PC-9 (cell line): ENCODE results near the gene CHAF1B. TPM values are rescaled to one million over a fixed set of nuclear protein-coding genes. Genes with fewer than 3 reads are reported as not detected.

Source experiments
- BruUV-seq: library from RNA; stranded (reverse); fragments of 400-500 nt; replicated peaks from 2 replicates; lab custom pipeline; 2021; lab: Mats Ljungman, UMichigan
- CTCF ChIA-PET: fragments of 300-600 bp; sonication (Branson Sonifier 250); formaldehyde crosslinking; loops from one replicate; lab custom pipeline; 2022; ENCODE audit warnings: antibody characterized with exemption; lab: Charles Lee
- POLR2A ChIA-PET: fragments of 300-600 bp; sonication (Branson Sonifier 250); formaldehyde crosslinking; loops from one replicate; lab custom pipeline; 2022; ENCODE audit warnings: antibody characterized with exemption; ENCODE audit not compliant: unreplicated experiment; lab: Charles Lee
- DNase-seq, 2 experiments: peaks; one replicate each; pipeline versions ENCODE4 v3.0.0 to v3.0.0-alpha.2; 2015 to 2022; ENCODE audit warnings: mixed read lengths in 1 of 2
- H2AFZ ChIP-seq: fragments of 200-600 bp; sonication (generic); 2 replicates; pipeline ENCODE4 v1.8.1; 2017; ENCODE audit warnings: antibody characterized with exemption
- H3F3A ChIP-seq: fragments of 200-600 bp; sonication (generic); 2 replicates; pipeline ENCODE4 v1.8.1; 2017; ENCODE audit warnings: antibody characterized with exemption, mild to moderate bottlenecking, low read depth; ENCODE audit not compliant: insufficient read depth
- H3K27ac ChIP-seq: fragments of 200-600 bp; sonication (generic); 2 replicates; pipeline ENCODE4 v1.6.1; 2016; ENCODE audit warnings: mixed run types
- H3K27me3 ChIP-seq: fragments of 200-600 bp; sonication (generic); 2 replicates; pipeline ENCODE4 v1.6.1; 2016; ENCODE audit warnings: low read depth, mixed run types; ENCODE audit not compliant: insufficient read depth
- H3K36me3 ChIP-seq: fragments of 200-600 bp; sonication (generic); 2 replicates; pipeline ENCODE4 v1.6.1; 2016; ENCODE audit warnings: low read depth, mixed run types
- H3K4me1 ChIP-seq: fragments of 200-600 bp; sonication (generic); replicated peaks from 2 replicates; pipeline ENCODE4 v1.6.1; 2016; ENCODE audit warnings: mixed run types; ENCODE audit not compliant: insufficient read depth
- H3K4me2 ChIP-seq: fragments of 200-600 bp; sonication (generic); 2 replicates; pipeline ENCODE4 v1.6.1; 2017; ENCODE audit warnings: mixed run types
- H3K4me3 ChIP-seq: fragments of 200-600 bp; sonication (generic); 2 replicates; pipeline ENCODE4 v1.6.1; 2016; ENCODE audit warnings: mixed run types
- H3K79me2 ChIP-seq: fragments of 200-600 bp; sonication (generic); 2 replicates; pipeline ENCODE4 v1.6.1; 2017; ENCODE audit warnings: low read depth, mixed run types
- H3K9me2 ChIP-seq: fragments of 200-600 bp; sonication (generic); 2 replicates; pipeline ENCODE4 v1.8.1; 2017; ENCODE audit warnings: mild to moderate bottlenecking; ENCODE audit not compliant: insufficient read depth
- H3K9me3 ChIP-seq: fragments of 200-600 bp; sonication (generic); 2 replicates; pipeline ENCODE4 v1.8.1; 2016; ENCODE audit warnings: low read depth; ENCODE audit not compliant: insufficient read depth
- H4K20me1 ChIP-seq: fragments of 200-600 bp; sonication (generic); 2 replicates; pipeline ENCODE4 v1.8.1; 2017; ENCODE audit not compliant: insufficient read depth
- EZH2 ChIP-seq: fragments of 200-600 bp; sonication (generic); IDR thresholded peaks from 2 replicates; pipeline ENCODE4 v1.8.0; 2017; ENCODE audit warnings: antibody characterized with exemption, low read depth
- intact Hi-C: fragments of 100-400 bp; cut with micrococcal nuclease; formaldehyde crosslinking; loops from one replicate; pipeline ENCODE4 v1.10.0; 2022; ENCODE audit not compliant: unreplicated experiment
- total RNA-seq: library from RNA; stranded (reverse); gene quantifications from 2 replicates; pipeline ENCODE4 v1.2.3, GENCODE V29; 2021
- TF ChIP-seq, protein P1 (sequence below): fragments of 200-600 bp; sonication (generic); conservative IDR thresholded peaks from 2 replicates; pipeline ENCODE4 v1.6.1; 2017; ENCODE audit warnings: mixed run types, antibody characterized with exemption, mild to moderate bottlenecking, moderate library complexity

The CHAF1B gene
- total RNA-seq, 1 experiment from 2014 or later, result 14.1 TPM

DNA sequence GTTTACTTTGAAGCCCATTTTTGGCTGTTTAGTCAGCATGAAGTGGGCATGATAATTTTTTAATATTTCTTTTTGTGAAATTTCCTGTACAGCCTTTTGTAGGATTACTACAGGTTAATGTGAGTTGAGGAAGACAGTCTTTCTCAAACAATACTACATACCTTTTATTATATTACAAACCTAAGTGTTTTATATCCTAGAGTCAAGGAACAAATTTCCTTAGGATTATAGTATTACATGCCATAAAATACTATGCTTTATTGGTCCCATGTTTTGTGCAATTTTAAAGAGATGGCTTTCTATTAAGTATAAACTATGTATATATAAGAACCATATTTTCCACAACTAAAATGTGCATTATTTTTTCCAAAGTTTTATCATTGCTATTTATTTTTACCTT is 9.2 kb upstream of the CHAF1B start:
- Histone ChIP-seq H3K27ac (no peak overlapping the region), H3K9me2 (no peaks in the 10 kb centered on the region), H3K4me3 (no peak overlapping the region), H3K79me2 (no peaks in the 10 kb centered on the region), H4K20me1 (no peaks in the 10 kb centered on the region), H3K9me3 (no peaks in the 10 kb centered on the region), H3F3A (0 out of 2 replicates have a peak, but pooled peaks cover 7% of the 10 kb centered on the region), H3K4me2 (no peak overlapping the region), H3K4me1 (no peaks in the 10 kb centered on the region), H3K27me3 (no peaks in the 10 kb centered on the region), H2AFZ (no peak overlapping the region), H3K36me3 (no peaks in the 10 kb centered on the region; the same call in 1 of the 2 replicates)
- POLR2A ChIA-PET, result no interaction called here
- no peak for DNase-seq
- CTCF ChIA-PET, result no interaction called here
- TF ChIP-seq EZH2, result no peak
- TF ChIP-seq, protein P1, sequence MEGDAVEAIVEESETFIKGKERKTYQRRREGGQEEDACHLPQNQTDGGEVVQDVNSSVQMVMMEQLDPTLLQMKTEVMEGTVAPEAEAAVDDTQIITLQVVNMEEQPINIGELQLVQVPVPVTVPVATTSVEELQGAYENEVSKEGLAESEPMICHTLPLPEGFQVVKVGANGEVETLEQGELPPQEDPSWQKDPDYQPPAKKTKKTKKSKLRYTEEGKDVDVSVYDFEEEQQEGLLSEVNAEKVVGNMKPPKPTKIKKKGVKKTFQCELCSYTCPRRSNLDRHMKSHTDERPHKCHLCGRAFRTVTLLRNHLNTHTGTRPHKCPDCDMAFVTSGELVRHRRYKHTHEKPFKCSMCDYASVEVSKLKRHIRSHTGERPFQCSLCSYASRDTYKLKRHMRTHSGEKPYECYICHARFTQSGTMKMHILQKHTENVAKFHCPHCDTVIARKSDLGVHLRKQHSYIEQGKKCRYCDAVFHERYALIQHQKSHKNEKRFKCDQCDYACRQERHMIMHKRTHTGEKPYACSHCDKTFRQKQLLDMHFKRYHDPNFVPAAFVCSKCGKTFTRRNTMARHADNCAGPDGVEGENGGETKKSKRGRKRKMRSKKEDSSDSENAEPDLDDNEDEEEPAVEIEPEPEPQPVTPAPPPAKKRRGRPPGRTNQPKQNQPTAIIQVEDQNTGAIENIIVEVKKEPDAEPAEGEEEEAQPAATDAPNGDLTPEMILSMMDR, result no peak
- intact Hi-C loops, result no loop called here
- no TSS peak for BruUV-seq

DNA sequence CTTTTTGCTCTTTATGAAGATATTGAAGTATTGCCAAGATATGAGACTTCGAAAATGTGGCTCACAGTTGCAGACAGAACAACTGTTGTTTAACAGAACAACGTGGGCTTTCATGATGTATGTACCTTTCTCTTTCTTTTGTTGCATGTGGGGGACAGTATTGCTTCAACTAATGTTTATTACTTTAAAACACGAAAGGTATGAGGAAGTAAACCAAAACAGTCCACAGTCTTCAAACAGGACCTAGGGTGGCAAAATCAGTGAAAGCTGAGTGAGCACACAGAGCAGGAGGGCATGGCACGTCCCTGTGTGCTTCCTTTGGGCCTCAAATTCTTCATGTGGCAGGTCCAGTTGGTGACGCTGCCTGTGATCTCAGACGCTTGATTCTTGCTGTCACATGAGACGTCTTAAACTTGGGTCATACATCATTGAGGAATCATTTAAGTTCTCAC is 7.8 kb upstream of the CHAF1B start:
- Histone ChIP-seq H3K9me2 (no peaks in the 10 kb centered on the region), H3K79me2 (no peaks in the 10 kb centered on the region), H3K27ac (no peak overlapping the region), H3F3A (0 out of 2 replicates have a peak, but pooled peaks cover 7% of the 10 kb centered on the region), H3K9me3 (no peaks in the 10 kb centered on the region), H3K4me3 (no peak overlapping the region), H4K20me1 (no peaks in the 10 kb centered on the region), H3K27me3 (no peaks in the 10 kb centered on the region), H2AFZ (no peak overlapping the region), H3K4me1 (peaks cover 7% of the 10 kb centered on the region), H3K4me2 (no peak overlapping the region), H3K36me3 (no peaks in the 10 kb centered on the region; the same call in 1 of the 2 replicates)
- intact Hi-C loops, result no loop called here
- POLR2A ChIA-PET, result no interaction called here
- BruUV-seq, result no TSS peak
- no peak for DNase-seq
- TF ChIP-seq EZH2, result no peak
- TF ChIP-seq, protein P1, result no peak
- CTCF ChIA-PET, result no interaction called here

DNA sequence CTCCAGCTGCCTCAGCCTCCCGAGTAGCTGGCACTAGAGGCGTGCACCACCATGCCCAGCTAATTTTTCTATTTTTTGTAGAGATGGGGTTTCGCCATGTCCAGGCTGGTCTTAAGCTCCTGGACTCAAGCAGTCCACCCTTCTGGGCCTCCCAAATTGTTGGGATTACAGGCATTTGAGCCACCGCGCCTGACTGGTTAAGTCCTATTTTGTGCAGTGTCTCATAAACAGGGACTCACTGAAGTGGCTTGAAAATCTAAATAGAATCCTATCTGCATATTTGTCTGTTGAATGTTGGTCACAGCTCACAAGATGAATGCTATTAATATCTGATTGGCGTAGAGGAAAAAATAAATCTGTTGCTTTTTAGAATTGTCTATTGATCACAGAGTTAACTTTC is 5.9 kb upstream of the CHAF1B start:
- CTCF ChIA-PET, result interaction anchor here (0.5 kb wide), 1 partner anchor 119 kb away, joined by 3 read pairs; no protein-coding TSS in a partner anchor
- Histone ChIP-seq H3K9me2 (no peaks in the 10 kb centered on the region), H3K4me3 (no peak overlapping the region), H3K27ac (no peak overlapping the region), H3K4me1 (peaks cover 8% of the 10 kb centered on the region), H3K36me3 (no peaks in the 10 kb centered on the region), H4K20me1 (no peaks in the 10 kb centered on the region), H3K9me3 (no peaks in the 10 kb centered on the region), H3K79me2 (no peaks in the 10 kb centered on the region), H3K4me2 (no peak overlapping the region), H3K27me3 (no peaks in the 10 kb centered on the region), H2AFZ (no peak overlapping the region), H3F3A (0 out of 2 replicates have a peak, but pooled peaks cover 10% of the 10 kb centered on the region)
- no peak for DNase-seq
- POLR2A ChIA-PET, result no interaction called here
- intact Hi-C loops, result no loop called here
- BruUV-seq, result no TSS peak
- TF ChIP-seq, protein P1, result no peak
- TF ChIP-seq EZH2, result no peak
